GM06990 (cell line): ENCODE measurements around the gene PRKRA.
A peak's percentile ranks its signal among the peaks of the same experiment; 100 is the strongest.

Source experiments
- DNase-seq: peaks from one replicate; pipeline ENCODE4 v3.0.0-alpha.2; 2011; ENCODE audit not compliant: insufficient read length; ENCODE audit errors: extremely low read depth
- H3K27me3 ChIP-seq: replicated peaks from 2 replicates; pipeline ENCODE4 v1.6.0; 2011; ENCODE audit warnings: low read length; ENCODE audit not compliant: control insufficient read depth, insufficient read depth
- H3K36me3 ChIP-seq: 2 replicates; pipeline ENCODE4 v1.5.1; 2011; ENCODE audit warnings: low read length; ENCODE audit not compliant: control insufficient read depth, insufficient read depth
- H3K4me3 ChIP-seq: replicated peaks from 2 replicates; pipeline ENCODE4 v1.5.1; 2011; ENCODE audit warnings: low read depth, mild to moderate bottlenecking, control low read depth, low read length
- TF ChIP-seq, protein P1 (sequence below): IDR thresholded peaks from 2 replicates; pipeline ENCODE4 v1.5.1; 2011; ENCODE audit warnings: low read length, control low read depth, mild to moderate bottlenecking, inconsistent platforms; ENCODE audit not compliant: insufficient read depth, poor library complexity, severe bottlenecking

The PRKRA gene

DNA sequence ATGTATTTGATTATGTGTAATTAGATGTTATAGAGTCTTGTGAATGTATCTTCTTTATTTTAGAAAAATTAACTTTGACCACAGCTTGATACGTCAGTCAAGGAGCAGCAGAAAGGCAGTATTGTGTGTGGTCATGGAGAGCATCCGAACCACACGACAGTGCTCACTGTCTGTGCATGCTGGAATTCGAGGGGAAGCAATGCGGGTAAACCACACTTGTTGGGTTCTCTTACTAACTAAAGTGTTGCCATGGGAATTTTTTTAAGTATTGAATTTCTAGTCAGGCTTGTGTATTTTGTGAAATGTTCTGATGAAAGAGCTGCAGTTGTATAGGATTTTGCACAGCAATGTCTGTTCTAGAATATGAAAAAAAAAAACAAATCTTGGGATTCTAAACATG is 5.0 kb upstream of the PRKRA start:
- Histone ChIP-seq H3K27me3 (no peaks in the 10 kb centered on the region), H3K36me3 (no peaks in the 10 kb centered on the region), H3K4me3 (no peak overlapping the region)
- TF ChIP-seq, protein P1, sequence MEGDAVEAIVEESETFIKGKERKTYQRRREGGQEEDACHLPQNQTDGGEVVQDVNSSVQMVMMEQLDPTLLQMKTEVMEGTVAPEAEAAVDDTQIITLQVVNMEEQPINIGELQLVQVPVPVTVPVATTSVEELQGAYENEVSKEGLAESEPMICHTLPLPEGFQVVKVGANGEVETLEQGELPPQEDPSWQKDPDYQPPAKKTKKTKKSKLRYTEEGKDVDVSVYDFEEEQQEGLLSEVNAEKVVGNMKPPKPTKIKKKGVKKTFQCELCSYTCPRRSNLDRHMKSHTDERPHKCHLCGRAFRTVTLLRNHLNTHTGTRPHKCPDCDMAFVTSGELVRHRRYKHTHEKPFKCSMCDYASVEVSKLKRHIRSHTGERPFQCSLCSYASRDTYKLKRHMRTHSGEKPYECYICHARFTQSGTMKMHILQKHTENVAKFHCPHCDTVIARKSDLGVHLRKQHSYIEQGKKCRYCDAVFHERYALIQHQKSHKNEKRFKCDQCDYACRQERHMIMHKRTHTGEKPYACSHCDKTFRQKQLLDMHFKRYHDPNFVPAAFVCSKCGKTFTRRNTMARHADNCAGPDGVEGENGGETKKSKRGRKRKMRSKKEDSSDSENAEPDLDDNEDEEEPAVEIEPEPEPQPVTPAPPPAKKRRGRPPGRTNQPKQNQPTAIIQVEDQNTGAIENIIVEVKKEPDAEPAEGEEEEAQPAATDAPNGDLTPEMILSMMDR: no peak
- DNase-seq: no peak

DNA sequence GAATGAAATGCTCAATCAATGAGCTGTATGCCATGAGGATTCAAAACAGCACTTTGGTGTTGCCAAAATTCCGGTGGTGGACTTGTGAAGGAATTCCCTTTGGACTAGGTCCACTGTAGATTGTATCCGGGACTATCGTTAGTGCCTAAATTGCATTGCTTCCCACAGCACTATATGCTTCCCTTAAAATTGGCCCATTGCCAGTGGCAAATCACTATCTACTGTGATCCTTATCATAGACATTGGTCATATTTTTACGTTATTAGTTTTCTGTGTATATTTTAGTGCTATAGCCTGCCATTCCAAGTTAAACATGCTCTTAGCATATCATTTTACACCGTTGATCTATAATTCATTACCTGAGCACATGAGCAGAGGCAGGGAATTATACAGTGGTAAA is 1.9 kb upstream of the PRKRA start:
- TF ChIP-seq, protein P1: no peak
- no peak for DNase-seq
- Histone ChIP-seq H3K4me3 (no peak overlapping the region), H3K36me3 (no peaks in the 10 kb centered on the region), H3K27me3 (no peaks in the 10 kb centered on the region)

DNA sequence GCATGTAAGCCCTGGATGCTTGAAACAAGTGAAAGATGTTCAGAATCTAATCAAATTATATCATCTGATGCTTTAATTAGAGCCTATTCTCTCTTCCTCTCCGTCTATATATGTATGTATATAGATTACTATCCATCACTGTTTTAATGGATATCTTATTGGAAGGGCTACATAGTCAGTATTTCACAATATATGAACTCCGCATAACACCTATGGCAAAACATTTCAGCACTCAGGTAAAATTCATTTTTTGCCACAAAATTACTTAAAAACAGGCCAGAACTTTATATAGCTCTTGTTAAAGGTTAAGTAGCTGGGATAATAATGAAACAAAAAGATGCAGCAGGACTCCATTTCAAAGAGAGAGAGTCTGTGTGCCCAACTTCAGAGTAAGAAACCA is 1.4 kb upstream of the PRKRA start:
- no peak overlapping the region for H3K4me3 ChIP-seq
- DNase-seq: no peak
- no peaks in the 10 kb centered on the region for H3K27me3 ChIP-seq
- TF ChIP-seq, protein P1: no peak
- no peaks in the 10 kb centered on the region for H3K36me3 ChIP-seq

DNA sequence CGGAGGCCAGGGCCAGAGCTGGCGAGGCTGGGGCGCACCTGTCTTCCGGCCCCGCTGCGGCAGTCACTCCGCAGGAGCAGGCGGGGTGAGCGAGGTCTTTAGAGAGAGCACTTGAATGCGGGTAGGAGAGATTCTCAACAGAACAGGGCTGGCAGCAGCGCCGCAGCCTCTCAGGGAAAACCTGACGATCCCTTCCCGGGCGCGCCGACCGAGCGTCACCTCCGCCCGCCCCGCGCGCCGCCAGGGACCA is 526 bp downstream of the PRKRA start:
- no peaks in the 10 kb centered on the region for H3K27me3 ChIP-seq
- H3K4me3 ChIP-seq: peak overlapping the region; percentile 91
- H3K36me3 ChIP-seq: no peaks in the 10 kb centered on the region; the same call in 1 of the 2 replicates
- DNase-seq: peak; percentile 87
- TF ChIP-seq, protein P1: no peak

DNA sequence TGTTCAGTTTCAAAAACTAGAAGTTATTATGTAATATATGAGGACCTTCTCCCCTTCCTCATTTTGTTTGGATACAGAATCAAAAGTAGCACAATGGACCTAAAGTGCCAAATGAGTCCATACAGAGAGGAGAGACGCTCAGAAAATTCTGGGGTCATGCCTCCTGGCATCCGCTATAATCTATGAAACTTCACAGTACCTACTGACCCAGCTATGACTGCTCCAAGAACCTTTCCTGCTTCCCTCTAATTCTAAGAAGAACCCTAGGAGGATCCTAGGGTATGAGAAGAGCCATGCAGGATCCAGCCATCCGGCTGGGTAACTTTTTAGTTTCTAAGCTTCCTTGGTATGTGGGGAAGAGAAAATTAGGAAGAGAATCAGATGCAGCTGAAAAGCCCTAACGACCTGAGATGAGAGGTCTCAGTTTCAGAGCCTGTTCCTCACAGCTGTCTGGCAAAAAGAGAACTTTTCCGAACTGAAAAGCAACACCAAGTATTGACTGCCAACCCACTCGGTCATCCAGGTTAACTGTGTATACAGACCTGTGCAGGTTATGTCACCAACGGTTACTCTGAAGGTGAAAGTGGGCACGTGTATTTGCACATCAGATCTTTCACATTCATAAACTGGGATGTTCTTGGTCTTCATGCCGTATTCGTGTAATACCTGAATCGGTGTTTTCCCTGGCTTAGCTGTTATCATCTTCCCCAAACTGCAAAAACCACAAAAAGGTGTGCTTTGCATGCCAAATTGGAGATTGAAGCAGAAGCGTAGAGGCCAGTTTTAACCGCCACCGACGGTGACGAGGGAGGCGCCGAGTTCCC is 1.1 kb downstream of the PRKRA start:
- TF ChIP-seq, protein P1: no peak
- peak overlapping the region; percentile 91 for H3K4me3 ChIP-seq
- no peaks in the 10 kb centered on the region for H3K27me3 ChIP-seq
- DNase-seq: no peak
- H3K36me3 ChIP-seq: no peaks in the 10 kb centered on the region; the same call in 1 of the 2 replicates

DNA sequence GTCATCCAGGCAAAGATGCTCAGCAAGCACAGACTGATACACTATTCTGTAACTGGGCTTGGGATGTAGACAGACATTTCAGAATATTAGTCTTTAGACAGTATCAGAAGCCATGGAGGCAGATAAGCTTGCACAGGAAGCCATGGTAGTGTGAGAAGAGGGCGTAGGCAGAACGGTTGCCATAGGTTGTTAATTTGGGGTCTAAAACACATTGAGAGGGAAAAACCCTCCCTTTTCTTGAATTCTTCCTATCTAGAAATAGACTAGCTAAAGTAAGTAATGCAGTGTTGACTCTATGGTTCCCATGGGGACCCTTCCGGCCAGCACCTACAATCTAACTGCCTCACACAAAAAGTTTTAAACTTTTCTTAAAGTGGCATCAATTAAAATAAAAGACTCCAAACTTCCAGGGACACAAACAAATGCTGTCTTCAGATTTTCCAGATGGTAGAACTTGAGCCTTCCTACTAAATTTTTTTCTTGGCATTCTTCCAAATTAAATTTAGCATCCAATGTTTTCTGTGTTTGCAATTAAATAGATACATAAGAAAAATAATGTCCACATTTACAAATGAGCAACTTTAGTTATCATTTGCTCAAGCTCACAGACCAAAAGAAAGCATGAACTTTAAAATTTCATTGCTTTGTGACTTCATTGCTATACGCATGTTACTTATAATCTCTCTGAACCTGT is 1.9 kb downstream of the PRKRA start:
- DNase-seq: peak; percentile 12
- TF ChIP-seq, protein P1: no peak
- no peaks in the 10 kb centered on the region; the same call in 1 of the 2 replicates for H3K36me3 ChIP-seq
- H3K4me3 ChIP-seq: peak overlapping the region; percentile 91
- H3K27me3 ChIP-seq: no peaks in the 10 kb centered on the region
